Neural cell (in vitro differentiated cells): Measurements from ENCODE around the gene COL13A1. TPM values are rescaled to one million over a fixed set of nuclear protein-coding genes. Genes with fewer than 3 reads are reported as not detected.

Experiments
- H2AFZ ChIP-seq: fragments of 200-600, 300-800 bp; sonication (generic), shearing (Covaris generic); 2 replicates; pipeline ENCODE4 v1.6.0; 2014; ENCODE audit warnings: low read depth, mild to moderate bottlenecking, antibody characterized with exemption, low read length, moderate library complexity
- H3F3A ChIP-seq: fragments of 200-600 bp; shearing (Covaris generic); 2 replicates; pipeline ENCODE4 v1.6.1; 2016; ENCODE audit warnings: mild to moderate bottlenecking, moderate library complexity, mixed read lengths, antibody characterized with exemption, low read length; ENCODE audit not compliant: insufficient read depth, poor library complexity, severe bottlenecking
- H3K27ac ChIP-seq: fragments of 200-600, 300-800 bp; sonication (generic), shearing (Covaris generic); 2 replicates; pipeline ENCODE4 v1.5.1; 2014; ENCODE audit warnings: mild to moderate bottlenecking, low read length, moderate library complexity
- H3K27me3 ChIP-seq: fragments of 300-800, 200-600 bp; sonication (generic), shearing (Covaris generic); 2 replicates; pipeline ENCODE4 v1.6.0; 2014; ENCODE audit warnings: mild to moderate bottlenecking, low read depth, low read length, moderate library complexity; ENCODE audit not compliant: insufficient read depth
- H3K36me3 ChIP-seq: fragments of 300-800, 200-600 bp; sonication (generic), shearing (Covaris generic); 2 replicates; pipeline ENCODE4 v1.5.1; 2014; ENCODE audit warnings: mild to moderate bottlenecking, antibody characterized with exemption, low read length, moderate library complexity; ENCODE audit not compliant: insufficient read depth
- H3K4me2 ChIP-seq: fragments of 300-800, 200-600 bp; sonication (generic), shearing (Covaris generic); 2 replicates; pipeline ENCODE4 v1.6.0; 2014; ENCODE audit warnings: mild to moderate bottlenecking, low read length
- H3K4me3 ChIP-seq: fragments of 300-800, 200-600 bp; sonication (generic), shearing (Covaris generic); 2 replicates; pipeline ENCODE4 v1.5.1; 2014; ENCODE audit warnings: mild to moderate bottlenecking, low read length, moderate library complexity
- H3K79me2 ChIP-seq: fragments of 200-600 bp; shearing (Covaris generic); replicated peaks from 2 replicates; pipeline ENCODE4 v1.6.0; 2014; ENCODE audit warnings: mild to moderate bottlenecking, low read length, moderate library complexity; ENCODE audit not compliant: insufficient read depth
- H3K9ac ChIP-seq: fragments of 300-800, 200-600 bp; sonication (generic), shearing (Covaris generic); 2 replicates; pipeline ENCODE4 v1.6.1; 2016; ENCODE audit warnings: mild to moderate bottlenecking, low read length, mixed read lengths
- H3K9me2 ChIP-seq: fragments of 200-600 bp; shearing (Covaris generic); 2 replicates; pipeline ENCODE4 v1.6.1; 2016; ENCODE audit warnings: mild to moderate bottlenecking, low read length, mixed read lengths; ENCODE audit not compliant: insufficient read depth
- H3K9me3 ChIP-seq: fragments of 200-600, 300-800 bp; sonication (generic), shearing (Covaris generic); 2 replicates; pipeline ENCODE4 v1.6.1; 2016; ENCODE audit warnings: mild to moderate bottlenecking, mixed run types, low read length, moderate library complexity, mixed read lengths
- H4K20me1 ChIP-seq: fragments of 200-600 bp; shearing (Covaris generic); 2 replicates; pipeline ENCODE4 v1.6.1; 2016; ENCODE audit warnings: mild to moderate bottlenecking, mixed run types; ENCODE audit not compliant: insufficient read depth
- EP300 ChIP-seq: fragments of 450-650 bp; conservative IDR thresholded peaks from 2 replicates; pipeline ENCODE4 v1.6.1; 2014; ENCODE audit warnings: antibody characterized with exemption, mild to moderate bottlenecking, moderate library complexity; ENCODE audit not compliant: poor library complexity, severe bottlenecking
- EZH2 ChIP-seq: fragments of 200-600, 300-800 bp; shearing (Covaris generic), sonication (generic); IDR thresholded peaks from 2 replicates; pipeline ENCODE4 v1.6.1; 2014; ENCODE audit warnings: antibody characterized with exemption, low read length, borderline replicate concordance, mild to moderate bottlenecking; ENCODE audit not compliant: insufficient read depth, poor library complexity, severe bottlenecking
- MXI1 ChIP-seq: fragments of 450-650 bp; conservative IDR thresholded peaks from 2 replicates; pipeline ENCODE4 v1.6.1; 2014; ENCODE audit warnings: antibody characterized with exemption, mild to moderate bottlenecking; ENCODE audit not compliant: poor library complexity, severe bottlenecking
- POLR2AphosphoS5 ChIP-seq: IDR thresholded peaks from 2 replicates; pipeline ENCODE4 v1.6.1; 2012
- RAD21 ChIP-seq: fragments of 450-650 bp; conservative IDR thresholded peaks from 2 replicates; pipeline ENCODE4 v1.6.1; 2014; ENCODE audit warnings: antibody characterized with exemption, mild to moderate bottlenecking, moderate library complexity
- SMC3 ChIP-seq: fragments of 450-650 bp; conservative IDR thresholded peaks from 2 replicates; pipeline ENCODE4 v1.6.1; 2014; ENCODE audit warnings: antibody characterized with exemption, mild to moderate bottlenecking, moderate library complexity; ENCODE audit not compliant: poor library complexity
- TAF1 ChIP-seq: IDR thresholded peaks from 2 replicates; pipeline ENCODE4 v1.6.1; 2012; ENCODE audit warnings: low read depth
- polyA minus RNA-seq: library from RNA; depleted of rRNA, polyadenylated mRNA; stranded (reverse); fragments of >200 nt; gene quantifications from 2 replicates; pipeline ENCODE4 v1.2.3, GENCODE V29; 2014
- polyA plus RNA-seq: library from polyadenylated mRNA; depleted of rRNA; stranded (reverse); fragments of >200 nt; gene quantifications from 2 replicates; pipeline ENCODE4 v1.2.3, GENCODE V29; 2014
- TF ChIP-seq, protein P1 (sequence below): IDR thresholded peaks from 2 replicates; pipeline ENCODE4 v1.6.1; 2012; ENCODE audit warnings: borderline replicate concordance
- TF ChIP-seq, protein P2 (sequence below): fragments of 450-650 bp; IDR thresholded peaks from 2 replicates; pipeline ENCODE4 v1.5.1; 2014; ENCODE audit warnings: antibody characterized with exemption, mild to moderate bottlenecking, moderate library complexity; ENCODE audit not compliant: poor library complexity, severe bottlenecking

The COL13A1 gene
- polyA plus RNA-seq: 4.7 and 4.9 TPM in 2 replicates
- 1.0 and 1.2 TPM in 2 replicates for polyA minus RNA-seq

DNA sequence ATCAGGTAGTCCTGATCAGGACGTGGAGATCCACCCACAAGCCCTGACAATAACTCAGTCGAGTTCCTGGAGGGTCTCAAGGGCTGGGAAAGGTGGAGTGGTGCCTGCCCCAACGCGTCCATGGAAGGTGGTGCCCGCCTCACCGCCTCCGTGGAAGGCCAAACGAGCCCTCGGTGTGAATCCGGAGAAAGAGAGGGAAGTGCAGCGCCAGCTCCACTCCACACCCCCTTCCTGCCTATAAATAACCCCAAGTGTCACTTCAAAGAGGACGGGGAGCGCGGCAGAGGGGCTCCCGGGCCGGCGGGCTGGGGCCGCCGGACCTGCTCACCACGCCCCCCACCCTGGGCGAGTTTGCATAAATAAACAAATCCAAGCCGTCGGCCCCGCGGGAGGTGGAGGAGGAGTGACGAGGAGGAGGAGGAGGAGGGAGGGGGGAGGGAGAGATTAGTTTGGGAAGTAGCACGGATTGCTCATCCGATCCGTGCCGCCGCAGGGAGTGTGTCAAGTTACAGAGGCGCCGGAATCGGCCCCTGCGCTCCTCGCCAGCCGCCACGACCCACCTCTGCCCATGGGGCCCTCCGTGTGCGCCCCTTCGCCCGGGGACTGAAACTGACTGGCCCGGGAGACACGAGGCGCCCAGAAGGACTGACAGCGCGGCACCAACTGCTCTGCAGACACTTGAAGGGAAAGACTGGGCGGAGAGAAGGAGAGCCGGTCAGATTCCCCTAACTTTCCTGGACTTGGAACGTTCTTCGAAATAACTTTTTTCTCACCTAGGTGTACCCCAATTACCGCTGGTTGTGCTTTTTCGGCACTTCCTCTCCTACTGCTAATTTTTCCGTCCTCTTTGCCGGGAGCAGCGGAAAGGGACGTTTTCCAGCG, at the start of gene COL13A1:
TSS of gene COL13A1 (plus strand) at position 473 of the 882 bp plus-strand sequence. CDS start 518 bp downstream, outside the sequence.
- H3K9ac ChIP-seq: peak within 1 kb of the TSS; percentile 65
- no peaks in the 10 kb centered on the region for H3F3A ChIP-seq
- no peaks in the 10 kb centered on the region for H4K20me1 ChIP-seq
- H3K4me2 ChIP-seq: peak within 1 kb of the TSS; percentile 84
- no peaks in the 10 kb centered on the region for H3K36me3 ChIP-seq
- no peaks in the 10 kb centered on the region for H3K9me2 ChIP-seq
- peaks cover 45% of the 10 kb centered on the region for H3K27me3 ChIP-seq
- peak within 1 kb of the TSS; percentile 76 for H3K4me3 ChIP-seq
- no peak within 1 kb of the TSS for H3K27ac ChIP-seq
- TF ChIP-seq POLR2AphosphoS5: no peak
- TF ChIP-seq, protein P1, sequence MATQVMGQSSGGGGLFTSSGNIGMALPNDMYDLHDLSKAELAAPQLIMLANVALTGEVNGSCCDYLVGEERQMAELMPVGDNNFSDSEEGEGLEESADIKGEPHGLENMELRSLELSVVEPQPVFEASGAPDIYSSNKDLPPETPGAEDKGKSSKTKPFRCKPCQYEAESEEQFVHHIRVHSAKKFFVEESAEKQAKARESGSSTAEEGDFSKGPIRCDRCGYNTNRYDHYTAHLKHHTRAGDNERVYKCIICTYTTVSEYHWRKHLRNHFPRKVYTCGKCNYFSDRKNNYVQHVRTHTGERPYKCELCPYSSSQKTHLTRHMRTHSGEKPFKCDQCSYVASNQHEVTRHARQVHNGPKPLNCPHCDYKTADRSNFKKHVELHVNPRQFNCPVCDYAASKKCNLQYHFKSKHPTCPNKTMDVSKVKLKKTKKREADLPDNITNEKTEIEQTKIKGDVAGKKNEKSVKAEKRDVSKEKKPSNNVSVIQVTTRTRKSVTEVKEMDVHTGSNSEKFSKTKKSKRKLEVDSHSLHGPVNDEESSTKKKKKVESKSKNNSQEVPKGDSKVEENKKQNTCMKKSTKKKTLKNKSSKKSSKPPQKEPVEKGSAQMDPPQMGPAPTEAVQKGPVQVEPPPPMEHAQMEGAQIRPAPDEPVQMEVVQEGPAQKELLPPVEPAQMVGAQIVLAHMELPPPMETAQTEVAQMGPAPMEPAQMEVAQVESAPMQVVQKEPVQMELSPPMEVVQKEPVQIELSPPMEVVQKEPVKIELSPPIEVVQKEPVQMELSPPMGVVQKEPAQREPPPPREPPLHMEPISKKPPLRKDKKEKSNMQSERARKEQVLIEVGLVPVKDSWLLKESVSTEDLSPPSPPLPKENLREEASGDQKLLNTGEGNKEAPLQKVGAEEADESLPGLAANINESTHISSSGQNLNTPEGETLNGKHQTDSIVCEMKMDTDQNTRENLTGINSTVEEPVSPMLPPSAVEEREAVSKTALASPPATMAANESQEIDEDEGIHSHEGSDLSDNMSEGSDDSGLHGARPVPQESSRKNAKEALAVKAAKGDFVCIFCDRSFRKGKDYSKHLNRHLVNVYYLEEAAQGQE: no peak
- TF ChIP-seq EZH2: peak; percentile 35
- H3K79me2 ChIP-seq: no peaks in the 10 kb centered on the region
- peak within 1 kb of the TSS; percentile 38 for H2AFZ ChIP-seq
- no peaks in the 10 kb centered on the region for H3K9me3 ChIP-seq

GRCh38 chr10:69752479-69752878, 49.2 kb upstream of the COL13A1 start:
- no peaks in the 10 kb centered on the region for H3K36me3 ChIP-seq
- H3K27ac ChIP-seq: no peak overlapping the region
- no peaks in the 10 kb centered on the region for H4K20me1 ChIP-seq
- H3K27me3 ChIP-seq: no peaks in the 10 kb centered on the region
- H2AFZ ChIP-seq: no peak overlapping the region
- no peak overlapping the region for H3K4me2 ChIP-seq
- no peaks in the 10 kb centered on the region for H3K9me2 ChIP-seq
- no peaks in the 10 kb centered on the region for H3K79me2 ChIP-seq
- no peaks in the 10 kb centered on the region for H3F3A ChIP-seq
- no peak overlapping the region for H3K9ac ChIP-seq
- H3K9me3 ChIP-seq: no peaks in the 10 kb centered on the region
- H3K4me3 ChIP-seq: no peak overlapping the region
- TF ChIP-seq, protein P1: no peak
- TF ChIP-seq MXI1 (no peak), POLR2AphosphoS5 (no peak), EZH2 (no peak), EP300 (no peak), SMC3 (no peak), RAD21 (no peak), TAF1 (no peak)
- TF ChIP-seq, protein P2, sequence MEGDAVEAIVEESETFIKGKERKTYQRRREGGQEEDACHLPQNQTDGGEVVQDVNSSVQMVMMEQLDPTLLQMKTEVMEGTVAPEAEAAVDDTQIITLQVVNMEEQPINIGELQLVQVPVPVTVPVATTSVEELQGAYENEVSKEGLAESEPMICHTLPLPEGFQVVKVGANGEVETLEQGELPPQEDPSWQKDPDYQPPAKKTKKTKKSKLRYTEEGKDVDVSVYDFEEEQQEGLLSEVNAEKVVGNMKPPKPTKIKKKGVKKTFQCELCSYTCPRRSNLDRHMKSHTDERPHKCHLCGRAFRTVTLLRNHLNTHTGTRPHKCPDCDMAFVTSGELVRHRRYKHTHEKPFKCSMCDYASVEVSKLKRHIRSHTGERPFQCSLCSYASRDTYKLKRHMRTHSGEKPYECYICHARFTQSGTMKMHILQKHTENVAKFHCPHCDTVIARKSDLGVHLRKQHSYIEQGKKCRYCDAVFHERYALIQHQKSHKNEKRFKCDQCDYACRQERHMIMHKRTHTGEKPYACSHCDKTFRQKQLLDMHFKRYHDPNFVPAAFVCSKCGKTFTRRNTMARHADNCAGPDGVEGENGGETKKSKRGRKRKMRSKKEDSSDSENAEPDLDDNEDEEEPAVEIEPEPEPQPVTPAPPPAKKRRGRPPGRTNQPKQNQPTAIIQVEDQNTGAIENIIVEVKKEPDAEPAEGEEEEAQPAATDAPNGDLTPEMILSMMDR: no peak
